Breast epithelium (tissue), 4 donors: Measurements from ENCODE around the gene IVD. TPM values are rescaled to one million over a fixed set of nuclear protein-coding genes. Genes with fewer than 3 reads are reported as not detected.
A peak's percentile ranks its signal among the peaks of the same experiment; 100 is the strongest.

Experiments used
- DNase-seq, 2 donors: peaks; one replicate each; pipeline ENCODE4 v3.0.0-alpha.2; 2019; ENCODE audit warnings: low spot score in 2 of 2
- H3K27ac ChIP-seq, 2 donors: fragments of 200-600 bp; sonication (generic) in 1 of 2; one replicate each; pipeline ENCODE4 v1.5.1; 2016 to 2019; ENCODE audit warnings: mild to moderate bottlenecking in 1 of 2
- H3K27me3 ChIP-seq, 2 donors: fragments of 200-600 bp; sonication (generic) in 1 of 2; one replicate each; pipeline versions ENCODE4 v1.5.1 to v1.6.0; 2017 to 2019; ENCODE audit warnings: control low read depth in 1 of 2, mild to moderate bottlenecking in 1 of 2
- H3K36me3 ChIP-seq: fragments of 200-600 bp; one replicate; pipeline ENCODE4 v1.5.1; 2019
- H3K4me1 ChIP-seq, 2 donors: fragments of 200-600 bp; sonication (generic); one replicate each; pipeline ENCODE4 v1.5.1; 2016 to 2019; ENCODE audit warnings: control low read depth in 1 of 2
- H3K4me3 ChIP-seq, 3 donors: fragments of 200-600 bp; sonication (generic); 1 replicate in 2 of 3; 2 replicates in 1 of 3; pipeline ENCODE4 v1.5.1; 2016 to 2019; ENCODE audit warnings: mild to moderate bottlenecking in 3 of 3, moderate library complexity in 2 of 3
- H3K9me3 ChIP-seq, 2 donors: fragments of 200-600 bp; sonication (generic) in 1 of 2; one replicate each; pipeline ENCODE4 v1.5.1; 2016 to 2019; ENCODE audit warnings: control low read depth in 1 of 2
- POLR2A ChIP-seq: fragments of 450-650 bp; IDR thresholded peaks from one replicate; pipeline ENCODE4 v1.6.1; 2016; ENCODE audit warnings: antibody characterized with exemption, mild to moderate bottlenecking, moderate library complexity
- POLR2AphosphoS5 ChIP-seq, 3 donors: sonication (generic); formaldehyde crosslinking; IDR thresholded peaks; one replicate each; pipeline ENCODE4 v1.6.1; 2017; ENCODE audit warnings: antibody characterized with exemption in 3 of 3
- intact Hi-C: fragments of 100-400 bp; cut with DNase I; formaldehyde crosslinking; loops from one replicate; pipeline ENCODE4 v1.15.1; 2023; ENCODE audit warnings: low total_unique reads
- total RNA-seq, 3 donors: library from RNA; depleted of rRNA; stranded (reverse); fragments of >200 nt; gene quantifications; one replicate each; pipeline ENCODE4 v1.1.0, GENCODE V29; 2016
- TF ChIP-seq, protein P1 (sequence below), 3 donors: fragments of 450-650 bp; IDR thresholded peaks; one replicate each; pipeline ENCODE4 v1.5.1; 2016 to 2017; ENCODE audit warnings: antibody characterized with exemption in 3 of 3, mild to moderate bottlenecking in 3 of 3, moderate library complexity in 3 of 3

The IVD gene
- total RNA-seq, 3 donors from 2014 or later = 43.8 to 72.7 (median 62.6) TPM

DNA sequence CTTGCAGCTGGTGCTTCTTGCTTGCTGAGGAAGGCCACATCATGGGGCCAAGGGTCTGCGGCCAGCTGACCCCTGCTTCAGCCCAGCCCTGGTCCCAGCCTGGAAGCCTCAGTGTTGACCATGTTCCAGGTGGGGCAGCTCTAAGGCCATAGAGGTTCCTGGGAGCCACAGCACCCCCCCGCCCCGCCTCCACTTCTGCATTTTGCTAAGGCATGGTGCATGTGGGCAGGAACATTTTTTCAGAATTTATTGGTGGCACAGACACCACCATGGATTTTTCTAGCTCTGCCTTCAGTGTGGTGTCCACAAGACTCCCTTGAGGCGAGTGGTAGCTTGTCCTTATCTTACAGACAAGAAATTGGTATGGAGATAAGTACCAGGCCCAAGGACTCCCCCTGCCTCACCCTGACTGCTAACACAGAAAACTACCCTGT is 63.3 kb downstream of the IVD start:
- Histone ChIP-seq H3K9me3 (no peaks in the 10 kb centered on the region), H3K36me3 (no peaks in the 10 kb centered on the region), H3K27me3 (no peaks in the 10 kb centered on the region), H3K4me3 (no peak overlapping the region), H3K27ac (no peak overlapping the region), H3K4me1 (no peaks in the 10 kb centered on the region)
- intact Hi-C loops = no loop called here
- no peak for TF ChIP-seq POLR2AphosphoS5 (IDR thresholded peaks at IDR 0.05)
- TF ChIP-seq, protein P1, sequence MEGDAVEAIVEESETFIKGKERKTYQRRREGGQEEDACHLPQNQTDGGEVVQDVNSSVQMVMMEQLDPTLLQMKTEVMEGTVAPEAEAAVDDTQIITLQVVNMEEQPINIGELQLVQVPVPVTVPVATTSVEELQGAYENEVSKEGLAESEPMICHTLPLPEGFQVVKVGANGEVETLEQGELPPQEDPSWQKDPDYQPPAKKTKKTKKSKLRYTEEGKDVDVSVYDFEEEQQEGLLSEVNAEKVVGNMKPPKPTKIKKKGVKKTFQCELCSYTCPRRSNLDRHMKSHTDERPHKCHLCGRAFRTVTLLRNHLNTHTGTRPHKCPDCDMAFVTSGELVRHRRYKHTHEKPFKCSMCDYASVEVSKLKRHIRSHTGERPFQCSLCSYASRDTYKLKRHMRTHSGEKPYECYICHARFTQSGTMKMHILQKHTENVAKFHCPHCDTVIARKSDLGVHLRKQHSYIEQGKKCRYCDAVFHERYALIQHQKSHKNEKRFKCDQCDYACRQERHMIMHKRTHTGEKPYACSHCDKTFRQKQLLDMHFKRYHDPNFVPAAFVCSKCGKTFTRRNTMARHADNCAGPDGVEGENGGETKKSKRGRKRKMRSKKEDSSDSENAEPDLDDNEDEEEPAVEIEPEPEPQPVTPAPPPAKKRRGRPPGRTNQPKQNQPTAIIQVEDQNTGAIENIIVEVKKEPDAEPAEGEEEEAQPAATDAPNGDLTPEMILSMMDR (IDR thresholded peaks at IDR 0.05) = no peak
- TF ChIP-seq POLR2A = no peak
- no peak for DNase-seq

DNA sequence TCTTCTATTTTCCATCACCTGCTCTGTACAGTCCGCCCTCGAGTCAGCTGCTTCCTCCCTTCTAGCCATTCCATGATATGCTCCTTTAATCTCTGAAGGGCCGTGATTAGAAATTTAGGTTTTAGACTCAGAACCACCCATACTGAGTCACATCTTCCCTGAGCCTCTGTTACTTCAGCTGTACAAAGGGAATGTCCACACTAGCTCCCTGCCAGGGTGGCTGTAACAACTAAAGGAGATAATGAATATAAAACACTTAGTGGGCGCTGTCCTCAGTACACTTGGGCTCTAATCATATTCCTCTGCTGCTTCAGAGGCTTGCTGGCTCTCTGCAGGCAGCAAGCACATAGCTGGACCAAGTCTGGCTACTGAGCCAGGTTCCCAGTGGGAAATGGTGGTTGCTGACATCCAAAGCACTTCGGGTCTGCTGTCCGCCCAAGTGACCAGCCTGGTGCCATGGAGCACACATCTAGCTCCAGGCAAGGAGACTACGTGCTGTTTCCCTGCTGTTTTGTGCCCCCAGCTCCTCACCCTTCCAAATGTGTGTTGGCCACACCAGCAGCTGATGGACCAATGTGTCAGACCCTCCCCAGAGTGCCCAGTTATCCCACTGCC is 64.3 kb downstream of the IVD start:
- Histone ChIP-seq H3K4me1 (no peaks in the 10 kb centered on the region), H3K4me3 (peak overlapping the region; percentile 87 to 93 (median 90)), H3K27me3 (no peaks in the 10 kb centered on the region), H3K9me3 (no peaks in the 10 kb centered on the region), H3K27ac (peak overlapping the region; percentile 86 to 94), H3K36me3 (no peaks in the 10 kb centered on the region)
- TF ChIP-seq POLR2AphosphoS5 (IDR thresholded peaks at IDR 0.05) = no peak
- TF ChIP-seq, protein P1 (IDR thresholded peaks at IDR 0.05) = no peak
- no peak for DNase-seq
- intact Hi-C loops = no loop called here

DNA sequence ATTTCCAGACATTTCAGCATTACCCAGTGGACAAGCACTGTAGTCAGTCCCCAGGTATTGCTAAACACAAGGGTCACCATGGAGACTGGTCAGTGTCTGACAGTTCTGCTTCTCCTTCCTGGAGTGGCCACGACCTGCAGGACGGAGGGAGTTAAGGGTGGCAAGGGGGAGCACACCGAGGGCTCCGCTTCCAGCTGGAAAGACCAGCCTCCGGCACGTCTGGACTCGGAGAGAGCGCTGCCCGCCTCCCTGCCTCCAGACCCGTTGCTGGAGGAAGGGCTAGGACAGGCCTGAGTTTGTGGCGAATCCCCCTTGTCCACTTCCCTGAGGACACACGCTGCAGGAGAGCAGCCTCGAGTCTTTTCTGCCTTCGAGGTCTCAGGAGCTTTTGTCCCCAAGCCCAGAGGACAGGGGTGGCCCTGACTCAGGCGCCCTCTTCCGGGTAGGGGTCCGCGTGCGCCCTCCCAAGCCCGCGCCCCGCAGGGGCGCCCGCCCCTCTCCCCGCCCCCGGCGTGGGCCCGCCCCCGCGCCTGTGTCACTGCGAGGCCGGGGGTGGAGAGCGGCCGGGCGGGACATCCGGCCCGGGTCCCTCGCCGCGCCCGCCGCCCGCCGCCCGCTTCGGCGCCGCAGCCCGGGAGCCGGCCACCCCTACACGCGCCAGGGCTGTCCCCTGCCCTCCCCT is 65.0 kb downstream of the IVD start, which contains the start of gene CHST14:
Gene CHST14 (plus strand): TSS at position 562 of the 682 bp plus-strand sequence. CDS start 230 bp downstream, outside the sequence.
- H3K27me3 ChIP-seq = no peaks in the 10 kb centered on the region
- H3K4me1 ChIP-seq = no peaks in the 10 kb centered on the region
- no peaks in the 10 kb centered on the region for H3K9me3 ChIP-seq
- H3K4me3 ChIP-seq = peak within 1 kb of the TSS; percentile 87 to 93 (median 90)
- peak in 1 of 3 donors; percentile 8 for TF ChIP-seq POLR2AphosphoS5 (IDR thresholded peaks at IDR 0.05)
- peak; percentile 20 for TF ChIP-seq POLR2A
- TF ChIP-seq, protein P1 (IDR thresholded peaks at IDR 0.05) = no peak
- H3K36me3 ChIP-seq = no peaks in the 10 kb centered on the region
- H3K27ac ChIP-seq = peak within 1 kb of the TSS; percentile 86 to 94
- peak in 1 of 2 donors; percentile 26 for DNase-seq
- intact Hi-C loops = no loop called here

Other genes starting within 250 kb of the IVD start
- gene BUB1B, start 244.7 kb upstream of the IVD start, total RNA-seq = 1 to 10 TPM in 2 of 3 donors, under 1 TPM in 1; 0.33 to 1.9 (median 1.4) TPM
- gene PAK6, start 166.7 kb upstream of the IVD start, total RNA-seq = 10 to 100 TPM in 1 of 3 donors, 1 to 10 TPM in 1, under 1 TPM in 1; 0.80 to 11.0 (median 9.5) TPM
- gene ANKRD63, start 122.7 kb upstream of the IVD start, total RNA-seq = not detected
- 10 to 100 TPM in 2 of 3 donors, 1 to 10 TPM in 1; 4.3 to 17.9 (median 13.6) TPM for gene PLCB2, start 97.9 kb upstream of the IVD start, total RNA-seq
- gene INAFM2, start 82.1 kb upstream of the IVD start, total RNA-seq = 10 to 100 TPM in 2 of 3 donors, 1 to 10 TPM in 1; 5.1 to 17.3 (median 12.5) TPM
- gene CCDC9B, start 64.9 kb upstream of the IVD start, total RNA-seq = 10 to 100 TPM in 1 of 3 donors, 1 to 10 TPM in 2; 4.0 to 14.1 (median 9.4) TPM
- gene PHGR1, start 54.8 kb upstream of the IVD start, total RNA-seq = 1 to 10 TPM in 2 of 3 donors, not detected in 1; 7.0 to 8.5 TPM
- under 1 TPM; under 0.01 to 0.88 (median under 0.01) TPM for gene DISP2, start 47.6 kb upstream of the IVD start, total RNA-seq
- gene KNSTRN, start 23.1 kb upstream of the IVD start, total RNA-seq = 10 to 100 TPM in 2 of 3 donors, 1 to 10 TPM in 1; 9.1 to 19.8 (median 12.1) TPM
- 10 to 100 TPM in 2 of 3 donors, 1 to 10 TPM in 1; 9.9 to 14.6 (median 11.8) TPM for gene BAHD1, start 35.2 kb downstream of the IVD start, total RNA-seq
- gene CHST14, start 65.2 kb downstream of the IVD start, total RNA-seq = 10 to 100 TPM in 1 of 3 donors, 1 to 10 TPM in 2; 8.8 to 10.8 (median 9.3) TPM
- gene CCDC32, start 159.2 kb downstream of the IVD start, total RNA-seq = 10 to 100 TPM; 35.0 to 42.3 (median 36.4) TPM
- 10 to 100 TPM in 1 of 3 donors, 1 to 10 TPM in 2; 5.8 to 12.5 (median 7.2) TPM for gene RPUSD2, start 163.5 kb downstream of the IVD start, total RNA-seq
- 1 to 10 TPM in 2 of 3 donors, under 1 TPM in 1; 0.66 to 1.8 (median 1.3) TPM for gene KNL1, start 188.5 kb downstream of the IVD start, total RNA-seq